GM23338 (cell line): ENCODE data around the gene GPC5. TPM values are rescaled to one million over a fixed set of nuclear protein-coding genes. Genes with fewer than 3 reads are reported as not detected.

ENCODE experiments used
- ATAC-seq: fragments of 200-7000 bp; cut with Tn5 transposase; 3 replicates; pipeline ENCODE4 v1.9.1; 2020
- DNase-seq: peaks from one replicate; pipeline ENCODE4 v3.0.0-alpha.2; 2015; ENCODE audit warnings: low spot score
- H2AFZ ChIP-seq: fragments of 200-600 bp; sonication (generic); 2 replicates; pipeline ENCODE4 v1.8.0; 2016; ENCODE audit warnings: antibody characterized with exemption, mild to moderate bottlenecking, moderate library complexity
- H3F3A ChIP-seq: fragments of 200-600 bp; sonication (generic); replicated peaks from 2 replicates; pipeline ENCODE4 v1.8.0; 2017; ENCODE audit warnings: antibody characterized with exemption, mixed run types, low read depth
- H3K27ac ChIP-seq: fragments of 200-600 bp; sonication (generic); 2 replicates; pipeline ENCODE4 v1.6.1; 2016; ENCODE audit warnings: low read depth
- H3K27me3 ChIP-seq: fragments of 200-600 bp; sonication (generic); 2 replicates; pipeline ENCODE4 v1.8.0; 2016; ENCODE audit warnings: mild to moderate bottlenecking, mixed run types, moderate library complexity; ENCODE audit not compliant: insufficient read depth
- H3K36me3 ChIP-seq: fragments of 200-600 bp; sonication (generic); 2 replicates; pipeline ENCODE4 v1.8.0; 2016; ENCODE audit warnings: mild to moderate bottlenecking; ENCODE audit not compliant: insufficient read depth
- H3K4me1 ChIP-seq: fragments of 200-600 bp; sonication (generic); 2 replicates; pipeline ENCODE4 v1.8.0; 2016; ENCODE audit warnings: mild to moderate bottlenecking, moderate library complexity; ENCODE audit not compliant: insufficient read depth
- H3K4me2 ChIP-seq: fragments of 200-600 bp; sonication (generic); 2 replicates; pipeline ENCODE4 v1.7.1; 2017; ENCODE audit warnings: mixed run types
- H3K4me3 ChIP-seq: fragments of 200-600 bp; sonication (generic); 2 replicates; pipeline ENCODE4 v1.6.1; 2016; ENCODE audit warnings: mixed run types
- H3K79me2 ChIP-seq: fragments of 200-600 bp; sonication (generic); replicated peaks from 2 replicates; pipeline ENCODE4 v1.8.0; 2017; ENCODE audit warnings: mild to moderate bottlenecking; ENCODE audit not compliant: insufficient read depth
- H3K9me2 ChIP-seq: fragments of 200-600 bp; sonication (generic); 2 replicates; pipeline ENCODE4 v1.8.0; 2017; ENCODE audit not compliant: insufficient read depth
- H4K20me1 ChIP-seq: fragments of 200-600 bp; sonication (generic); replicated peaks from 2 replicates; pipeline ENCODE4 v1.8.0; 2017; ENCODE audit warnings: mild to moderate bottlenecking; ENCODE audit not compliant: insufficient read depth
- H3K27ac Mint-ChIP-seq: 2 replicates; pipeline ENCODE4 v1.8.0; 2020; ENCODE audit warnings: inconsistent platforms, mild to moderate bottlenecking, moderate library complexity, mixed read lengths
- H3K27me3 Mint-ChIP-seq: 3 replicates; pipeline ENCODE4 v1.8.0; 2022; ENCODE audit warnings: low read depth, mild to moderate bottlenecking, moderate library complexity, mixed read lengths, inconsistent platforms; ENCODE audit not compliant: insufficient read depth, poor library complexity
- H3K36me3 Mint-ChIP-seq: 3 replicates; pipeline ENCODE4 v1.8.0; 2021; ENCODE audit warnings: low read depth, mild to moderate bottlenecking, inconsistent platforms, moderate library complexity, mixed read lengths
- H3K4me1 Mint-ChIP-seq: 3 replicates; pipeline ENCODE4 v1.8.0; 2020; ENCODE audit warnings: mild to moderate bottlenecking, inconsistent platforms, mixed read lengths
- H3K4me3 Mint-ChIP-seq: 3 replicates; pipeline ENCODE4 v1.8.0; 2021; ENCODE audit warnings: moderate library complexity, mild to moderate bottlenecking, inconsistent platforms, mixed read lengths
- H3K9me3 Mint-ChIP-seq: 3 replicates; pipeline ENCODE4 v1.8.0; 2020; ENCODE audit warnings: moderate library complexity, mild to moderate bottlenecking, inconsistent platforms, mixed read lengths
- CREB1 ChIP-seq: fragments of 250-450 bp; sonication (Bioruptor Pico); IDR thresholded peaks from 2 replicates; pipeline ENCODE4 v1.5.0; 2020; ENCODE audit warnings: low read depth, mild to moderate bottlenecking, moderate library complexity
- EZH2 ChIP-seq: fragments of 200-600 bp; sonication (generic); IDR thresholded peaks from one replicate; pipeline ENCODE4 v1.8.0; 2017; ENCODE audit warnings: antibody characterized with exemption, mild to moderate bottlenecking, low read depth; ENCODE audit not compliant: unreplicated experiment
- EZH2phosphoT487 ChIP-seq: fragments of 200-600 bp; sonication (generic); IDR thresholded peaks from one replicate; pipeline ENCODE4 v1.8.1; 2018; ENCODE audit warnings: antibody characterized with exemption; ENCODE audit not compliant: unreplicated experiment
- JUNB ChIP-seq: IDR thresholded peaks from one replicate; pipeline ENCODE4 v1.6.1; 2016; ENCODE audit warnings: antibody characterized with exemption; ENCODE audit not compliant: unreplicated experiment
- NANOG ChIP-seq: IDR thresholded peaks from 2 replicates; pipeline ENCODE4 v1.6.1; 2016; ENCODE audit warnings: antibody characterized with exemption, borderline replicate concordance
- POLR2AphosphoS5 ChIP-seq: IDR thresholded peaks from 2 replicates; pipeline ENCODE4 v1.6.1; 2016; ENCODE audit warnings: antibody characterized with exemption, low read depth
- ZNF114 ChIP-seq: fragments of 250-450 bp; sonication (Bioruptor Pico); IDR thresholded peaks from 2 replicates; pipeline ENCODE4 v1.5.0; 2020; ENCODE audit warnings: mild to moderate bottlenecking, moderate library complexity
- ZNF331 ChIP-seq: fragments of 250-450 bp; sonication (Bioruptor Pico); IDR thresholded peaks from 2 replicates; pipeline ENCODE4 v1.5.0; 2020; ENCODE audit warnings: low read depth, mild to moderate bottlenecking, moderate library complexity
- polyA plus RNA-seq: library from polyadenylated mRNA; unstranded; fragments of >200 nt; fragmentation: Nextera tagmentation; extraction: Ambion mirVana; gene quantifications from 2 replicates; pipeline ENCODE4 v1.2.1, GENCODE V29; 2016
- total RNA-seq: library from RNA; depleted of rRNA; stranded (reverse); fragments of >200 nt; shearing (Covaris generic); gene quantifications from 2 replicates; pipeline ENCODE4 v1.2.3, GENCODE V29; 2014
- TF ChIP-seq, protein P1 (sequence below), 2 experiments: fragments of 200-600 bp in 1 of 2; sonication (generic) in 1 of 2; conservative IDR thresholded peaks; 2 replicates each; pipeline versions ENCODE4 v1.5.1 to v1.6.1; 2016 to 2017; ENCODE audit warnings: antibody characterized with exemption in 2 of 2, low read depth in 2 of 2, mild to moderate bottlenecking in 2 of 2, moderate library complexity in 1 of 2
- TF ChIP-seq, protein P2 (sequence below): fragments of 250-450 bp; sonication (Bioruptor Pico); IDR thresholded peaks from 2 replicates; pipeline ENCODE4 v1.5.0; 2020; ENCODE audit warnings: mild to moderate bottlenecking, moderate library complexity
- TF ChIP-seq, protein P3 (sequence below): IDR thresholded peaks from 2 replicates; pipeline ENCODE4 v1.6.1; 2016; ENCODE audit warnings: antibody characterized with exemption

The GPC5 gene
- total and polyA plus RNA-seq, 2 experiments from 2014 or later = 0.95 to 1.1 TPM

DNA sequence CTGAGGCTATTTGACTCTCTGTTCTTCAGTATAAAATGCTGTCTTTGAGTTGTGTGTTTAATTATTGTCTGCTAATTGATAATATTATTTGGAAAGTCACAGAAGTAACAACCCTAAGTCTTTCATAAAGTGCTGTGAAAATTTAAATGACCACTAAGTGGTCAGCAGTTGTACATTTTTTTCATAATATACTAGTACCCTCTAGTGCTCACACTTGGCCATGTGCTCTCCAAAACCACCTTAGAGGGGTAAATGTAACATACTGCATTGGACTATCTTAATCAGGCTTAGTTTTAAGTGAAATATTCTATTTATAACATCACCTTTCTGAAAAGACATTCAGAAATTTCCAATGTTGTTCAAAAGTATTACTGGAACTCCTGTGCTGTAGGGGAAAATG is 745.3 kb downstream of the GPC5 start:
- no peak overlapping the region for H2AFZ ChIP-seq
- ATAC-seq (no peak), DNase-seq (no peak)
- H3K9me3 Mint-ChIP-seq = no peaks in the 10 kb centered on the region
- TF ChIP-seq ZNF331 (CRISPR knock-in tag) = no peak
- TF ChIP-seq, protein P1, sequence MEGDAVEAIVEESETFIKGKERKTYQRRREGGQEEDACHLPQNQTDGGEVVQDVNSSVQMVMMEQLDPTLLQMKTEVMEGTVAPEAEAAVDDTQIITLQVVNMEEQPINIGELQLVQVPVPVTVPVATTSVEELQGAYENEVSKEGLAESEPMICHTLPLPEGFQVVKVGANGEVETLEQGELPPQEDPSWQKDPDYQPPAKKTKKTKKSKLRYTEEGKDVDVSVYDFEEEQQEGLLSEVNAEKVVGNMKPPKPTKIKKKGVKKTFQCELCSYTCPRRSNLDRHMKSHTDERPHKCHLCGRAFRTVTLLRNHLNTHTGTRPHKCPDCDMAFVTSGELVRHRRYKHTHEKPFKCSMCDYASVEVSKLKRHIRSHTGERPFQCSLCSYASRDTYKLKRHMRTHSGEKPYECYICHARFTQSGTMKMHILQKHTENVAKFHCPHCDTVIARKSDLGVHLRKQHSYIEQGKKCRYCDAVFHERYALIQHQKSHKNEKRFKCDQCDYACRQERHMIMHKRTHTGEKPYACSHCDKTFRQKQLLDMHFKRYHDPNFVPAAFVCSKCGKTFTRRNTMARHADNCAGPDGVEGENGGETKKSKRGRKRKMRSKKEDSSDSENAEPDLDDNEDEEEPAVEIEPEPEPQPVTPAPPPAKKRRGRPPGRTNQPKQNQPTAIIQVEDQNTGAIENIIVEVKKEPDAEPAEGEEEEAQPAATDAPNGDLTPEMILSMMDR (conservative IDR thresholded peaks at IDR 0.05; ENCODE audit: low read depth in 2 of 2) = peak in 1 of 2 experiments; percentile 13; a peak in 1 of 4 replicates
- H3K4me1 Mint-ChIP-seq = no peaks in the 10 kb centered on the region
- no peak overlapping the region for H3K4me3 Mint-ChIP-seq
- H3K36me3 Mint-ChIP-seq = no peaks in the 10 kb centered on the region
- H3K36me3 ChIP-seq = no peaks in the 10 kb centered on the region
- no peaks in the 10 kb centered on the region for H4K20me1 ChIP-seq
- H3K27ac Mint-ChIP-seq = no peak overlapping the region
- no peaks in the 10 kb centered on the region for H3K27me3 ChIP-seq
- peaks cover 2% of the 10 kb centered on the region for H3K27me3 Mint-ChIP-seq
- H3K27ac ChIP-seq = no peak overlapping the region
- H3K4me1 ChIP-seq = no peaks in the 10 kb centered on the region
- H3K4me2 ChIP-seq = no peak overlapping the region
- H3K9me2 ChIP-seq = no peaks in the 10 kb centered on the region
- no peak overlapping the region for H3K4me3 ChIP-seq
- H3F3A ChIP-seq = no peaks in the 10 kb centered on the region
- H3K79me2 ChIP-seq = no peaks in the 10 kb centered on the region

DNA sequence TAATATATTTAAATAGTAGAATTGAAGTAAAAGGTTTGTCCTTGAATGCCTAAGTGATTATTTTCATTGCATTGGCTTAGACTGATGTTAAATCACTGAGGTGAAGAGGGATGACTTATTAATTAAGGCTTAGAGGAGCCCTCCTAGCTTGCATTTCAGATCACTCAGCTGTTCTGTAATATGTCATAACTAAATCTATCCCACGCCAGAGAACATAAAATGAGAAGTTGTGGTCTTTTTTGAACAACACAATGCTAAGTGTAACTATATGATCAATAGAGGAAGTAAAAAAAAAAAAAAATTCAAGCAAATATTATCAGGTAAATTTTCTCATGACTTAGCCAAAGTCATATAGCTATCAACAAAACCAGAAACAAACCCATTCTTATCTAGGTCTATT is 752.2 kb downstream of the GPC5 start:
- H3K27me3 ChIP-seq = no peaks in the 10 kb centered on the region
- no peak overlapping the region for H3K4me2 ChIP-seq
- ATAC-seq (no peak), DNase-seq (no peak)
- no peaks in the 10 kb centered on the region for H3K4me1 Mint-ChIP-seq
- H3K27ac Mint-ChIP-seq = no peak overlapping the region
- H3K4me3 Mint-ChIP-seq = no peak overlapping the region
- no peaks in the 10 kb centered on the region for H3K36me3 ChIP-seq
- no peaks in the 10 kb centered on the region for H3K4me1 ChIP-seq
- H3K4me3 ChIP-seq = no peak overlapping the region
- H3K27me3 Mint-ChIP-seq = peaks cover 2% of the 10 kb centered on the region
- H3K79me2 ChIP-seq = no peaks in the 10 kb centered on the region
- H3K36me3 Mint-ChIP-seq = no peaks in the 10 kb centered on the region
- no peak overlapping the region for H2AFZ ChIP-seq
- no peak overlapping the region for H3K27ac ChIP-seq
- no peaks in the 10 kb centered on the region for H3K9me2 ChIP-seq
- no peaks in the 10 kb centered on the region for H3F3A ChIP-seq
- no peaks in the 10 kb centered on the region for H4K20me1 ChIP-seq
- H3K9me3 Mint-ChIP-seq = peaks cover 2% of the 10 kb centered on the region; the same call in 1 of the 3 replicates
- TF ChIP-seq CREB1 (CRISPR knock-in tag) = no peak
- no peak for TF ChIP-seq JUNB
- TF ChIP-seq, protein P2, sequence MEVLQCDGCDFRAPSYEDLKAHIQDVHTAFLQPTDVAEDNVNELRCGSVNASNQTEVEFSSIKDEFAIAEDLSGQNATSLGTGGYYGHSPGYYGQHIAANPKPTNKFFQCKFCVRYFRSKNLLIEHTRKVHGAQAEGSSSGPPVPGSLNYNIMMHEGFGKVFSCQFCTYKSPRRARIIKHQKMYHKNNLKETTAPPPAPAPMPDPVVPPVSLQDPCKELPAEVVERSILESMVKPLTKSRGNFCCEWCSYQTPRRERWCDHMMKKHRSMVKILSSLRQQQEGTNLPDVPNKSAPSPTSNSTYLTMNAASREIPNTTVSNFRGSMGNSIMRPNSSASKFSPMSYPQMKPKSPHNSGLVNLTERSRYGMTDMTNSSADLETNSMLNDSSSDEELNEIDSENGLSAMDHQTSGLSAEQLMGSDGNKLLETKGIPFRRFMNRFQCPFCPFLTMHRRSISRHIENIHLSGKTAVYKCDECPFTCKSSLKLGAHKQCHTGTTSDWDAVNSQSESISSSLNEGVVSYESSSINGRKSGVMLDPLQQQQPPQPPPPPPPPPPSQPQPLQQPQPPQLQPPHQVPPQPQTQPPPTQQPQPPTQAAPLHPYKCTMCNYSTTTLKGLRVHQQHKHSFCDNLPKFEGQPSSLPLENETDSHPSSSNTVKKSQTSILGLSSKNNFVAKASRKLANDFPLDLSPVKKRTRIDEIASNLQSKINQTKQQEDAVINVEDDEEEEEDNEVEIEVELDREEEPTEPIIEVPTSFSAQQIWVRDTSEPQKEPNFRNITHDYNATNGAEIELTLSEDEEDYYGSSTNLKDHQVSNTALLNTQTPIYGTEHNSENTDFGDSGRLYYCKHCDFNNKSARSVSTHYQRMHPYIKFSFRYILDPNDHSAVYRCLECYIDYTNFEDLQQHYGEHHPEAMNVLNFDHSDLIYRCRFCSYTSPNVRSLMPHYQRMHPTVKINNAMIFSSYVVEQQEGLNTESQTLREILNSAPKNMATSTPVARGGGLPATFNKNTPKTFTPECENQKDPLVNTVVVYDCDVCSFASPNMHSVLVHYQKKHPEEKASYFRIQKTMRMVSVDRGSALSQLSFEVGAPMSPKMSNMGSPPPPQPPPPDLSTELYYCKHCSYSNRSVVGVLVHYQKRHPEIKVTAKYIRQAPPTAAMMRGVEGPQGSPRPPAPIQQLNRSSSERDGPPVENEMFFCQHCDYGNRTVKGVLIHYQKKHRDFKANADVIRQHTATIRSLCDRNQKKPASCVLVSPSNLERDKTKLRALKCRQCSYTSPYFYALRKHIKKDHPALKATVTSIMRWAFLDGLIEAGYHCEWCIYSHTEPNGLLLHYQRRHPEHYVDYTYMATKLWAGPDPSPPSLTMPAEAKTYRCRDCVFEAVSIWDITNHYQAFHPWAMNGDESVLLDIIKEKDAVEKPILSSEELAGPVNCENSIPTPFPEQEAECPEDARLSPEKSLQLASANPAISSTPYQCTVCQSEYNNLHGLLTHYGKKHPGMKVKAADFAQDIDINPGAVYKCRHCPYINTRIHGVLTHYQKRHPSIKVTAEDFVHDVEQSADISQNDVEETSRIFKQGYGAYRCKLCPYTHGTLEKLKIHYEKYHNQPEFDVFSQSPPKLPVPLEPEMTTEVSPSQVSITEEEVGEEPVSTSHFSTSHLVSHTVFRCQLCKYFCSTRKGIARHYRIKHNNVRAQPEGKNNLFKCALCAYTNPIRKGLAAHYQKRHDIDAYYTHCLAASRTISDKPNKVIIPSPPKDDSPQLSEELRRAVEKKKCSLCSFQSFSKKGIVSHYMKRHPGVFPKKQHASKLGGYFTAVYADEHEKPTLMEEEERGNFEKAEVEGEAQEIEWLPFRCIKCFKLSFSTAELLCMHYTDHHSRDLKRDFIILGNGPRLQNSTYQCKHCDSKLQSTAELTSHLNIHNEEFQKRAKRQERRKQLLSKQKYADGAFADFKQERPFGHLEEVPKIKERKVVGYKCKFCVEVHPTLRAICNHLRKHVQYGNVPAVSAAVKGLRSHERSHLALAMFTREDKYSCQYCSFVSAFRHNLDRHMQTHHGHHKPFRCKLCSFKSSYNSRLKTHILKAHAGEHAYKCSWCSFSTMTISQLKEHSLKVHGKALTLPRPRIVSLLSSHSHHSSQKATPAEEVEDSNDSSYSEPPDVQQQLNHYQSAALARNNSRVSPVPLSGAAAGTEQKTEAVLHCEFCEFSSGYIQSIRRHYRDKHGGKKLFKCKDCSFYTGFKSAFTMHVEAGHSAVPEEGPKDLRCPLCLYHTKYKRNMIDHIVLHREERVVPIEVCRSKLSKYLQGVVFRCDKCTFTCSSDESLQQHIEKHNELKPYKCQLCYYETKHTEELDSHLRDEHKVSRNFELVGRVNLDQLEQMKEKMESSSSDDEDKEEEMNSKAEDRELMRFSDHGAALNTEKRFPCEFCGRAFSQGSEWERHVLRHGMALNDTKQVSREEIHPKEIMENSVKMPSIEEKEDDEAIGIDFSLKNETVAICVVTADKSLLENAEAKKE (CRISPR knock-in tag) = no peak
- TF ChIP-seq, protein P3, sequence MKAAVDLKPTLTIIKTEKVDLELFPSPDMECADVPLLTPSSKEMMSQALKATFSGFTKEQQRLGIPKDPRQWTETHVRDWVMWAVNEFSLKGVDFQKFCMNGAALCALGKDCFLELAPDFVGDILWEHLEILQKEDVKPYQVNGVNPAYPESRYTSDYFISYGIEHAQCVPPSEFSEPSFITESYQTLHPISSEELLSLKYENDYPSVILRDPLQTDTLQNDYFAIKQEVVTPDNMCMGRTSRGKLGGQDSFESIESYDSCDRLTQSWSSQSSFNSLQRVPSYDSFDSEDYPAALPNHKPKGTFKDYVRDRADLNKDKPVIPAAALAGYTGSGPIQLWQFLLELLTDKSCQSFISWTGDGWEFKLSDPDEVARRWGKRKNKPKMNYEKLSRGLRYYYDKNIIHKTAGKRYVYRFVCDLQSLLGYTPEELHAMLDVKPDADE = no peak
- TF ChIP-seq EZH2phosphoT487 = no peak
- TF ChIP-seq ZNF114 = no peak
- no peak for TF ChIP-seq EZH2
- no peak for TF ChIP-seq ZNF331 (CRISPR knock-in tag)
- TF ChIP-seq NANOG = no peak
- TF ChIP-seq, protein P1 (conservative IDR thresholded peaks at IDR 0.05; ENCODE audit: low read depth in 2 of 2) = no peak
- TF ChIP-seq POLR2AphosphoS5 = no peak
